Superior temporal gyrus (tissue), 1 donor: ENCODE data around the gene BIRC2.

Experiments
- DNase-seq: peaks from one replicate; pipeline ENCODE4 v3.0.0-alpha.2; 2016; ENCODE audit errors: extremely low spot score

Gene BIRC2

GRCh38 chr11:102401905-102402304 lies 54.9 kb downstream of the BIRC2 start:
- DNase-seq, result no peak

GRCh38 chr11:102402548-102402947 lies 55.5 kb downstream of the BIRC2 start:
- no peak for DNase-seq

DNA sequence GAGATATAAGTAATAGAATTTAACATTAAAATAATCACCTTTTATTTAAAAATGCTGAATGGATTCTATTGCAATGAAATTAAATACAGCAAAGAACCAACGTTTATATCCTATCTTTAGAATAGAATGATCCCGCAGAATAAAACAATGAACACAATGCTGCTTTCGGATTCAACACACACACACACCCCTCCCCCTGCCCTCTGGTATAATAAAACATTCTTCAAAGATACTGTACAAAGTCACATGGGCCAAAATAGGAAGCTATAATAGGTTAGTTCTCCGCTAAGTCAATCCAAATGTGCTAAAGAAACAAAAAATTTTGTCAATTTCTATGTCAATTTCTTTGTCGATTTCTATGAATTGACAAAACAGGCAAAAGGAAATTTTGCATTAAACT lies 58.5 kb downstream of the BIRC2 start:
- DNase-seq, result no peak

- DNase-seq, result no peak
These were observed 59.1 kb downstream of the BIRC2 start for GRCh38 chr11:102406099-102406498.

DNA sequence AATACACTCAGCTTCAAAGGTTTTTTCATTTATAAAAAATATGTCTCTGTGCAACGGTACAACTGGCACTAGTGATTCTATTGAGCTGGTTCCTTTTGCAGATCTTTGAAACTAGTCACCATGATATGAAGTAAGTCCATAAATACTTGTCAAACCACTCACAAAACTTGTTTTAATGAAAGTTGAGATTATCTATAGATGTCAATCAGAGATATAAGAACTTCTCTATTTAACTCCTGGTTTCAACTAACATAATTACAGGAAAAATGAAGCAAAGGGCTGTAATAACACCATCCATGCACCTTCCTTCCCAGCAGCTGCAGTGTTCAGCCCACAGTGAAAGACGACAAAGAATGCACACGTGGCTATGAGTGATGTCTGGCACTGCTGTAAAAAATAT lies 60.9 kb downstream of the BIRC2 start:
- DNase-seq, result no peak

DNA sequence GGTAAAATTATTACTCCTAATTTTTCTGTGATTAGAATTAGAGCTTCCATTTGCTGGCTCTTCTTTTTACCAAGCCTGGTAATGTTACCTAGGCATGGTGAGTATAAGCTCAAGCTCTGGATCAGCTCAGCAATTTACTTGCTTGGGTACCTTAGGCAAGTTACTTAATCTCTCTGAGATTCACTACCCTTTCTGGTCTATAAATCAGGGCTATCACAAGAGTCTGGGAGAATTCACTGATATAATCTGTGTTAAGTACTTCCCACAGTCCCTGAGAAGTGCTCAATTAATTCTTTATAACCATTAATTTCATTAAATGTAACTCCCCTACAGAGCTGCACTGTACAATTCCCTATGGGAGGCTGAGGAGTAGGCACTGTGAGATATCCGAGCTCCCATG lies 61.3 kb downstream of the BIRC2 start:
- DNase-seq, result no peak

- DNase-seq, result no peak
These were observed 63.4 kb downstream of the BIRC2 start for GRCh38 chr11:102410382-102410784.

DNA sequence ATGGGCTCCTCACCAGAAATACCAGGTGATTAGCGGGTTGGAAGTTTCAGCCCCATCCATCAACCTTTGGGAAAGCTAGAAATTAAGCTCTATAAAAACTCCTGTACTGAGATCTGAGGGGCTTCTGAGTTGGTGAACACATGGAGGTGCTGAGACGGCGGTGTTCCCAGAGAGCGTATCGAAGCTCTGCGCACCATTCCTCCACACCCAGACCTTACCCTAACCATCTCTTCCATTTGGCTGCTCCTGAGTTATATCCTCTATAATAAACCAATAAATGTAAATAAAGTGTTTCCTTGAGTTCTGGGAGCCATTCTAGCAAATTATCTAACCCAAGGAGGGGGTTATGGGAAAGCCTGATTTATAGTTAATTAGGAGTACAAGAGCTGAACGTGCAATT lies 64.1 kb downstream of the BIRC2 start:
- DNase-seq, result no peak

- no peak for DNase-seq
These were observed 66.5 kb downstream of the BIRC2 start for GRCh38 chr11:102413497-102413896.

- no peak for DNase-seq
These were observed 67.5 kb downstream of the BIRC2 start for GRCh38 chr11:102414559-102414958.

DNA sequence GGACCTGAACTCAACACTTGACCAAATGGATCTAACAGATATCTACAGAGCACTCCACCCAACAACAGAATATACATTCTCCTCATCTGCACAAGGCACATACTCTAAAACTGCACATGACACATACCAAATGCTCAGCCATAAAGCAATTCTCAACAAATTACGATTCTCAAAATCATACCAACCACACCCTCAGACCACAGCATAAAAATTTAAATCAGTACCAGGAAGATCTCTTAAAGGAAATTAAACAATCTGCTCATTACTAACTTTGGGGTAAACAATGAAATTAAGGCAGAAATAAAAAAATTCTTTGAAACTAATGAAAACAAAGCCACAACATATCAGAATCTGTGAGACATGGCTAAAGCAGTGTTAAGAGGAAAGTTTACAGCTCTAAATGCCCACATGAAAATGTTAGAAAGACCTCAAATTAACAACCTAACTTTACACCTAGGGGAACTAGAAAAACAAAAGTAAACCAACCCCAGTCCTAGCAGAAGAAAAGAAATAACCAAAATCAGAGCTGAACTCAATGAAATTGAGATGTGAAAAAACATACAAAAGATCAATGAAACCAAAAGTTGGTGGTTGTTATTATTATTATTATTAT lies 68.4 kb downstream of the BIRC2 start:
- no peak for DNase-seq

- DNase-seq, result no peak
These were observed 70.0 kb downstream of the BIRC2 start for GRCh38 chr11:102416976-102417375.

GRCh38 chr11:102419181-102419580 lies 72.2 kb downstream of the BIRC2 start:
- no peak for DNase-seq

DNA sequence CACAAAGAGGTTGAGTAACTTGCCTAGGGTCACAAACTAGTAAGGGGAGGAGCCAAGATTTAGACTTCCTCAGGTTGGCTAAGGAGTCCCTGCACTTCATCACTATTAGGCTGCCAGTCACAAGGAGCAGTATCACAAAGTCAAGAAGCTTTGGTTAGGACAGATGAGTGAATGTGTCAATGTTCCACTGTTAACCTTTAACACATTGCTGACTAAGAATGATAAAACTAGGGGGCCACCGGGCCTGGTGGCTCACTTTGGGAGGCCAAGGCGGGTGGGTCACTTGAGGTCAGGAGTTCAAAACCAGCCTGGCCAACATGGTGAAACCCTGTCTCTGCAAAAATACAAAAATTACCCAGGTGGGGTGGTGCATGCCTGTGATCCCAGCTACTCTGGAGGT lies 73.5 kb downstream of the BIRC2 start:
- no peak for DNase-seq

GRCh38 chr11:102421261-102421660 lies 74.2 kb downstream of the BIRC2 start:
- peak; percentile 87 for DNase-seq

GRCh38 chr11:102422817-102423712 lies 76.1 kb downstream of the BIRC2 start:
- DNase-seq, result peak; percentile 75

GRCh38 chr11:102423936-102424335 lies 76.9 kb downstream of the BIRC2 start:
- no peak for DNase-seq

GRCh38 chr11:102426000-102426399 lies 79.0 kb downstream of the BIRC2 start:
- DNase-seq, result peak; percentile 70

- DNase-seq, result no peak
These were observed 79.6 kb downstream of the BIRC2 start for GRCh38 chr11:102426570-102426969.

GRCh38 chr11:102427068-102427467 lies 80.1 kb downstream of the BIRC2 start:
- DNase-seq, result peak; percentile 87
